WTC11 (cell line): ENCODE measurements around the gene S100PBP.

Experiments
- CREB1 ChIP-seq: sonication (generic); formaldehyde crosslinking; IDR thresholded peaks from 2 replicates; pipeline ENCODE4 v1.8.0; 2023; ENCODE audit warnings: mild to moderate bottlenecking, missing genetic modification reagents
- NFYB ChIP-seq: sonication (generic); formaldehyde crosslinking; conservative IDR thresholded peaks from 2 replicates; pipeline ENCODE4 v1.8.0; 2022; ENCODE audit warnings: low read depth, missing genetic modification reagents
- NR2C2 ChIP-seq: sonication (generic); formaldehyde crosslinking; IDR thresholded peaks from 2 replicates; pipeline ENCODE4 v1.8.0; 2022; ENCODE audit warnings: mild to moderate bottlenecking, missing genetic modification reagents
- SP1 ChIP-seq: sonication (generic); formaldehyde crosslinking; conservative IDR thresholded peaks from 2 replicates; pipeline ENCODE4 v1.8.1; 2022; ENCODE audit warnings: missing genetic modification reagents
- ZNF396 ChIP-seq: fragments of 250-450 bp; sonication (Bioruptor Pico); IDR thresholded peaks from 2 replicates; pipeline ENCODE4 v1.8.0; 2021; ENCODE audit warnings: mild to moderate bottlenecking, moderate library complexity, borderline replicate concordance
- TF ChIP-seq, protein P1 (sequence below): fragments of 200-600 bp; IDR thresholded peaks from 2 replicates; pipeline ENCODE4 v1.8.0; 2022; ENCODE audit warnings: antibody characterized with exemption
- TF ChIP-seq, protein P2 (sequence below): sonication (generic); formaldehyde crosslinking; IDR thresholded peaks from 2 replicates; pipeline ENCODE4 v1.8.0; 2023; ENCODE audit warnings: missing genetic modification reagents, mild to moderate bottlenecking, borderline replicate concordance
- TF ChIP-seq, protein P3 (sequence below): sonication (generic); formaldehyde crosslinking; IDR thresholded peaks from 2 replicates; pipeline ENCODE4 v1.8.1; 2023; ENCODE audit warnings: mild to moderate bottlenecking, missing genetic modification reagents, borderline replicate concordance
- TF ChIP-seq, protein P4 (sequence below): sonication (generic); formaldehyde crosslinking; IDR thresholded peaks from 2 replicates; pipeline ENCODE4 v1.8.0; 2022; ENCODE audit warnings: mild to moderate bottlenecking, missing genetic modification reagents
- TF ChIP-seq, protein P5 (sequence below): sonication (generic); formaldehyde crosslinking; IDR thresholded peaks from 2 replicates; pipeline ENCODE4 v1.8.0; 2022; ENCODE audit warnings: mild to moderate bottlenecking, missing genetic modification reagents

DNA sequence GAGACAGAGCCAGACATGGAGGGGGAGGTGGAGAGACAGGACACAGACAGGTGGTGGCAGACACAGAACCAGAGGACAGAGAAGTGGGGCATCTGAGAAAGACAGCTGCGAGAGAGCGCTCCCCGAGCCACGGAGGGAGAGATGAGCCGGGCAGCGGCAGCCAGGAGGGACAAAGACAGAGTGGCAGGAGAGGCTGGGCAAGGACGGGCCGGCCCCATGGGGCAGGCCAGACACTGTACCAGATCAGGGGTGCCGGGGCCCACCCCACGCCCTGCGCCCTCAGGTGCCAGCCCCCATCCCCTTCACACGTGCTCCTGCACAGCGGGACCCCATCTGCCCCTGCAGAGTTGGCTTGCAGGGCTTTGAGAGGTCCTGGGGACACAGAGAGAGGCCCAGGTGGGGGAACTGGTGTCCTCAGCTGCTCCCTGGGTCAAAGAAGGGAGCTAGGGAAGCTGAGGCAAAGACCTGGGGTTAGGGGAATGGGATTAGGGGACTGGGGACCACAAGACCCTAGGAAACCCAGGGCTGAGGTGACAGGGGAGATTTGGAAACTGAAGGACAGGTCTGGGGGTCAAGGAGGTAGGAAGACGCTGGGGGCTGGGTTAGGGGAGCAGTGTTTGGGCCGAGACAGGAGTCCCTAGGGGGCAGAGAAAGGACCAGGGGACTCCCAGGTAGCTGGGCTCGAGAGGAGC lies 52.6 kb downstream of the S100PBP start:
- no peak for TF ChIP-seq NFYB
- TF ChIP-seq, protein P1, sequence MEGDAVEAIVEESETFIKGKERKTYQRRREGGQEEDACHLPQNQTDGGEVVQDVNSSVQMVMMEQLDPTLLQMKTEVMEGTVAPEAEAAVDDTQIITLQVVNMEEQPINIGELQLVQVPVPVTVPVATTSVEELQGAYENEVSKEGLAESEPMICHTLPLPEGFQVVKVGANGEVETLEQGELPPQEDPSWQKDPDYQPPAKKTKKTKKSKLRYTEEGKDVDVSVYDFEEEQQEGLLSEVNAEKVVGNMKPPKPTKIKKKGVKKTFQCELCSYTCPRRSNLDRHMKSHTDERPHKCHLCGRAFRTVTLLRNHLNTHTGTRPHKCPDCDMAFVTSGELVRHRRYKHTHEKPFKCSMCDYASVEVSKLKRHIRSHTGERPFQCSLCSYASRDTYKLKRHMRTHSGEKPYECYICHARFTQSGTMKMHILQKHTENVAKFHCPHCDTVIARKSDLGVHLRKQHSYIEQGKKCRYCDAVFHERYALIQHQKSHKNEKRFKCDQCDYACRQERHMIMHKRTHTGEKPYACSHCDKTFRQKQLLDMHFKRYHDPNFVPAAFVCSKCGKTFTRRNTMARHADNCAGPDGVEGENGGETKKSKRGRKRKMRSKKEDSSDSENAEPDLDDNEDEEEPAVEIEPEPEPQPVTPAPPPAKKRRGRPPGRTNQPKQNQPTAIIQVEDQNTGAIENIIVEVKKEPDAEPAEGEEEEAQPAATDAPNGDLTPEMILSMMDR = no peak
- no peak for TF ChIP-seq CREB1
- TF ChIP-seq, protein P2, sequence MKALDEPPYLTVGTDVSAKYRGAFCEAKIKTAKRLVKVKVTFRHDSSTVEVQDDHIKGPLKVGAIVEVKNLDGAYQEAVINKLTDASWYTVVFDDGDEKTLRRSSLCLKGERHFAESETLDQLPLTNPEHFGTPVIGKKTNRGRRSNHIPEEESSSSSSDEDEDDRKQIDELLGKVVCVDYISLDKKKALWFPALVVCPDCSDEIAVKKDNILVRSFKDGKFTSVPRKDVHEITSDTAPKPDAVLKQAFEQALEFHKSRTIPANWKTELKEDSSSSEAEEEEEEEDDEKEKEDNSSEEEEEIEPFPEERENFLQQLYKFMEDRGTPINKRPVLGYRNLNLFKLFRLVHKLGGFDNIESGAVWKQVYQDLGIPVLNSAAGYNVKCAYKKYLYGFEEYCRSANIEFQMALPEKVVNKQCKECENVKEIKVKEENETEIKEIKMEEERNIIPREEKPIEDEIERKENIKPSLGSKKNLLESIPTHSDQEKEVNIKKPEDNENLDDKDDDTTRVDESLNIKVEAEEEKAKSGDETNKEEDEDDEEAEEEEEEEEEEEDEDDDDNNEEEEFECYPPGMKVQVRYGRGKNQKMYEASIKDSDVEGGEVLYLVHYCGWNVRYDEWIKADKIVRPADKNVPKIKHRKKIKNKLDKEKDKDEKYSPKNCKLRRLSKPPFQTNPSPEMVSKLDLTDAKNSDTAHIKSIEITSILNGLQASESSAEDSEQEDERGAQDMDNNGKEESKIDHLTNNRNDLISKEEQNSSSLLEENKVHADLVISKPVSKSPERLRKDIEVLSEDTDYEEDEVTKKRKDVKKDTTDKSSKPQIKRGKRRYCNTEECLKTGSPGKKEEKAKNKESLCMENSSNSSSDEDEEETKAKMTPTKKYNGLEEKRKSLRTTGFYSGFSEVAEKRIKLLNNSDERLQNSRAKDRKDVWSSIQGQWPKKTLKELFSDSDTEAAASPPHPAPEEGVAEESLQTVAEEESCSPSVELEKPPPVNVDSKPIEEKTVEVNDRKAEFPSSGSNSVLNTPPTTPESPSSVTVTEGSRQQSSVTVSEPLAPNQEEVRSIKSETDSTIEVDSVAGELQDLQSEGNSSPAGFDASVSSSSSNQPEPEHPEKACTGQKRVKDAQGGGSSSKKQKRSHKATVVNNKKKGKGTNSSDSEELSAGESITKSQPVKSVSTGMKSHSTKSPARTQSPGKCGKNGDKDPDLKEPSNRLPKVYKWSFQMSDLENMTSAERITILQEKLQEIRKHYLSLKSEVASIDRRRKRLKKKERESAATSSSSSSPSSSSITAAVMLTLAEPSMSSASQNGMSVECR (CRISPR knock-in tag) = no peak
- TF ChIP-seq SP1 (CRISPR knock-in tag) = no peak
- TF ChIP-seq, protein P3, sequence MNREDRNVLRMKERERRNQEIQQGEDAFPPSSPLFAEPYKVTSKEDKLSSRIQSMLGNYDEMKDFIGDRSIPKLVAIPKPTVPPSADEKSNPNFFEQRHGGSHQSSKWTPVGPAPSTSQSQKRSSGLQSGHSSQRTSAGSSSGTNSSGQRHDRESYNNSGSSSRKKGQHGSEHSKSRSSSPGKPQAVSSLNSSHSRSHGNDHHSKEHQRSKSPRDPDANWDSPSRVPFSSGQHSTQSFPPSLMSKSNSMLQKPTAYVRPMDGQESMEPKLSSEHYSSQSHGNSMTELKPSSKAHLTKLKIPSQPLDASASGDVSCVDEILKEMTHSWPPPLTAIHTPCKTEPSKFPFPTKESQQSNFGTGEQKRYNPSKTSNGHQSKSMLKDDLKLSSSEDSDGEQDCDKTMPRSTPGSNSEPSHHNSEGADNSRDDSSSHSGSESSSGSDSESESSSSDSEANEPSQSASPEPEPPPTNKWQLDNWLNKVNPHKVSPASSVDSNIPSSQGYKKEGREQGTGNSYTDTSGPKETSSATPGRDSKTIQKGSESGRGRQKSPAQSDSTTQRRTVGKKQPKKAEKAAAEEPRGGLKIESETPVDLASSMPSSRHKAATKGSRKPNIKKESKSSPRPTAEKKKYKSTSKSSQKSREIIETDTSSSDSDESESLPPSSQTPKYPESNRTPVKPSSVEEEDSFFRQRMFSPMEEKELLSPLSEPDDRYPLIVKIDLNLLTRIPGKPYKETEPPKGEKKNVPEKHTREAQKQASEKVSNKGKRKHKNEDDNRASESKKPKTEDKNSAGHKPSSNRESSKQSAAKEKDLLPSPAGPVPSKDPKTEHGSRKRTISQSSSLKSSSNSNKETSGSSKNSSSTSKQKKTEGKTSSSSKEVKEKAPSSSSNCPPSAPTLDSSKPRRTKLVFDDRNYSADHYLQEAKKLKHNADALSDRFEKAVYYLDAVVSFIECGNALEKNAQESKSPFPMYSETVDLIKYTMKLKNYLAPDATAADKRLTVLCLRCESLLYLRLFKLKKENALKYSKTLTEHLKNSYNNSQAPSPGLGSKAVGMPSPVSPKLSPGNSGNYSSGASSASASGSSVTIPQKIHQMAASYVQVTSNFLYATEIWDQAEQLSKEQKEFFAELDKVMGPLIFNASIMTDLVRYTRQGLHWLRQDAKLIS (CRISPR knock-in tag) = no peak
- TF ChIP-seq, protein P4, sequence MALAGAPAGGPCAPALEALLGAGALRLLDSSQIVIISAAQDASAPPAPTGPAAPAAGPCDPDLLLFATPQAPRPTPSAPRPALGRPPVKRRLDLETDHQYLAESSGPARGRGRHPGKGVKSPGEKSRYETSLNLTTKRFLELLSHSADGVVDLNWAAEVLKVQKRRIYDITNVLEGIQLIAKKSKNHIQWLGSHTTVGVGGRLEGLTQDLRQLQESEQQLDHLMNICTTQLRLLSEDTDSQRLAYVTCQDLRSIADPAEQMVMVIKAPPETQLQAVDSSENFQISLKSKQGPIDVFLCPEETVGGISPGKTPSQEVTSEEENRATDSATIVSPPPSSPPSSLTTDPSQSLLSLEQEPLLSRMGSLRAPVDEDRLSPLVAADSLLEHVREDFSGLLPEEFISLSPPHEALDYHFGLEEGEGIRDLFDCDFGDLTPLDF (CRISPR knock-in tag) = no peak
- no peak for TF ChIP-seq NR2C2 (CRISPR knock-in tag)
- TF ChIP-seq, protein P5, sequence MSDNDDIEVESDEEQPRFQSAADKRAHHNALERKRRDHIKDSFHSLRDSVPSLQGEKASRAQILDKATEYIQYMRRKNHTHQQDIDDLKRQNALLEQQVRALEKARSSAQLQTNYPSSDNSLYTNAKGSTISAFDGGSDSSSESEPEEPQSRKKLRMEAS = no peak
- no peak for TF ChIP-seq ZNF396 (CRISPR knock-in tag)
